Measurements from ENCODE around the gene TPSD1.

DNA sequence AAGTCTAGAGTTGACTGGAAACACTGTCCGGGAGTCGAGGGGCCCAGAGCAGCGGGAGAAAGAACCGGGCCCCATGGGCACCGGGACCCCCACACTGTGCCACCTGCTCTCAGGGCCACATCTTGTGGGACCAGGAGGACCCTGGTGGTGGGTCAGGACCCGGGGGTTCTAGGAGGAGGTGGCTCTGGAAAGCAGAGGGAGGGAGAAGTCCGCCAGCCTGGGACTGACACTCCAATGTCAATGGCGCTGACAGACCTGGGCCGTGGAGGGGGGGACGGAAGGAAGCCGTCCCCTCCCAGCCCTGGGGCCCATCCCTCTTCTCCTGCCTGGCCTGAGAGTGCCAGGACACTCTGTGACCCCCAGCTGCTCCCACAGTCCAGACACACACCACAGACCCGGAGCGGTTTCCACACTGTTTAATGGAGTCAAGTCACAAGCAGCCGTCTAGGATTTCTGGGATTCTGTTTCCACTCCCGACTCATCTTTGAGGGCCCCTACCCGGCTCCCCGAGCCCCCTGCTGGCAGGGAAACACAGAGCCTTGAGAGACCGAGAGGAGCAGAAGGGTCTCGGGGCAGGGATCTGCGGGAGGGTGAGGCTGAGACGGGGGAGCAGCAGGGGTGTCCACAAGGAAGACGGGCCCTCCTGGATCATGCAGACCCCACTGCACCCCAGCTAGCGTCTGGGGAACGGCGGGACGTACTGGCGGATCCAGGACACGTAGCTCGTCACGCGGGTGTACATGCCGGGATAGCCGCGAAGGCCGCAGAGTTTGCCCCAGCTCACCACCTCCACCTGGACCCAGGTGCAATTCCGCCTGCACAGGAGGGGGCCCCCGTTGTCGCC lies 30.0 kb downstream of the TPSD1 start:
- TF ChIP-seq EZH2 (IDR thresholded peaks at IDR 0.05; ENCODE audit: borderline replicate concordance, low read depth, low read length, severe bottlenecking): no peak
- TF ChIP-seq, protein P1, sequence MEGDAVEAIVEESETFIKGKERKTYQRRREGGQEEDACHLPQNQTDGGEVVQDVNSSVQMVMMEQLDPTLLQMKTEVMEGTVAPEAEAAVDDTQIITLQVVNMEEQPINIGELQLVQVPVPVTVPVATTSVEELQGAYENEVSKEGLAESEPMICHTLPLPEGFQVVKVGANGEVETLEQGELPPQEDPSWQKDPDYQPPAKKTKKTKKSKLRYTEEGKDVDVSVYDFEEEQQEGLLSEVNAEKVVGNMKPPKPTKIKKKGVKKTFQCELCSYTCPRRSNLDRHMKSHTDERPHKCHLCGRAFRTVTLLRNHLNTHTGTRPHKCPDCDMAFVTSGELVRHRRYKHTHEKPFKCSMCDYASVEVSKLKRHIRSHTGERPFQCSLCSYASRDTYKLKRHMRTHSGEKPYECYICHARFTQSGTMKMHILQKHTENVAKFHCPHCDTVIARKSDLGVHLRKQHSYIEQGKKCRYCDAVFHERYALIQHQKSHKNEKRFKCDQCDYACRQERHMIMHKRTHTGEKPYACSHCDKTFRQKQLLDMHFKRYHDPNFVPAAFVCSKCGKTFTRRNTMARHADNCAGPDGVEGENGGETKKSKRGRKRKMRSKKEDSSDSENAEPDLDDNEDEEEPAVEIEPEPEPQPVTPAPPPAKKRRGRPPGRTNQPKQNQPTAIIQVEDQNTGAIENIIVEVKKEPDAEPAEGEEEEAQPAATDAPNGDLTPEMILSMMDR (IDR thresholded peaks at IDR 0.05; ENCODE audit: borderline replicate concordance, extremely low read depth, low read length, poor library complexity, severe bottlenecking): no peak
